Prostate gland (tissue), 2 donors: Measurements from ENCODE around the gene CHST15.

ENCODE experiments used
- CTCF ChIP-seq, 4 experiments: fragments of 200-600 bp in 2 of 4; fragments of 450-650 bp in 2 of 4; sonication (generic) in 2 of 4; IDR thresholded peaks; 1 replicate in 3 of 4; 2 replicates in 1 of 4; pipeline ENCODE4 v1.5.1; 2016 to 2019; ENCODE audit warnings: antibody characterized with exemption in 4 of 4, mild to moderate bottlenecking in 2 of 4, moderate library complexity in 2 of 4
- POLR2AphosphoS5 ChIP-seq: sonication (generic); formaldehyde crosslinking; IDR thresholded peaks from one replicate; pipeline ENCODE4 v1.6.1; 2017; ENCODE audit warnings: antibody characterized with exemption

GRCh38 chr10:124119946-124120345 lies 26.5 kb upstream of the CHST15 start:
- TF ChIP-seq CTCF (IDR thresholded peaks at IDR 0.05) (no peak), POLR2AphosphoS5 (no peak)
